Measurements from ENCODE around the gene FBF1.

DNA sequence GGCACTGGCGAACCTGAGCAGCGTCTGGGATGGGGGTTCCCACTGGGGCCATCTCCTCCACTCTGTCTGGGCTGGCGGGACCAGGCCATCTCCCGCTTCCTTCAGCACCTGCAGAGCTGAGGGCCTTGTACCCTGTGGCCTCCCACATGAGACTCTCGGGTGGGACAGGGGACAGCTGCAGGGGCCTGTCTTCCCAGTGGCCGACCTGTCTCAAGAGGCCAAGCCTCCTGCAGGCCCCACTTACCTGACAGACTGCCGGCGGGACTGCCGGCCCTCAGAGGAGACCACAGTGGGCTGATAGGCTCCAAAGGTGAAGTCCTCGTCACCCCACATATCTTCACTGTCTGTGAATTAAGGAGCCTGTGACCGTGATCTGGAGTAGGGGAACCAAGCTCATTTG, 15.7 kb downstream of the FBF1 start:
- no peak for TF ChIP-seq ATF1 (CRISPR knock-in tag; IDR thresholded peaks at IDR 0.05)
- no peak for TF ChIP-seq ATF1 (tag; IDR thresholded peaks at IDR 0.05)
- TF ChIP-seq NR1H2 (CRISPR knock-in tag; IDR thresholded peaks at IDR 0.05): no peak
- TF ChIP-seq, protein P1, sequence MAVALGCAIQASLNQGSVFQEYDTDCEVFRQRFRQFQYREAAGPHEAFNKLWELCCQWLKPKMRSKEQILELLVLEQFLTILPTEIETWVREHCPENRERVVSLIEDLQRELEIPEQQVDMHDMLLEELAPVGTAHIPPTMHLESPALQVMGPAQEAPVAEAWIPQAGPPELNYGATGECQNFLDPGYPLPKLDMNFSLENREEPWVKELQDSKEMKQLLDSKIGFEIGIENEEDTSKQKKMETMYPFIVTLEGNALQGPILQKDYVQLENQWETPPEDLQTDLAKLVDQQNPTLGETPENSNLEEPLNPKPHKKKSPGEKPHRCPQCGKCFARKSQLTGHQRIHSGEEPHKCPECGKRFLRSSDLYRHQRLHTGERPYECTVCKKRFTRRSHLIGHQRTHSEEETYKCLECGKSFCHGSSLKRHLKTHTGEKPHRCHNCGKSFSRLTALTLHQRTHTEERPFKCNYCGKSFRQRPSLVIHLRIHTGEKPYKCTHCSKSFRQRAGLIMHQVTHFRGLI (CRISPR knock-in tag; IDR thresholded peaks at IDR 0.05): no peak
- TF ChIP-seq MTA2 (IDR thresholded peaks at IDR 0.05; ENCODE audit: low read depth): no peak
- TF ChIP-seq, protein P2, sequence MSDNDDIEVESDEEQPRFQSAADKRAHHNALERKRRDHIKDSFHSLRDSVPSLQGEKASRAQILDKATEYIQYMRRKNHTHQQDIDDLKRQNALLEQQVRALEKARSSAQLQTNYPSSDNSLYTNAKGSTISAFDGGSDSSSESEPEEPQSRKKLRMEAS (CRISPR knock-in tag; IDR thresholded peaks at IDR 0.05): no peak
- TF ChIP-seq, protein P3, sequence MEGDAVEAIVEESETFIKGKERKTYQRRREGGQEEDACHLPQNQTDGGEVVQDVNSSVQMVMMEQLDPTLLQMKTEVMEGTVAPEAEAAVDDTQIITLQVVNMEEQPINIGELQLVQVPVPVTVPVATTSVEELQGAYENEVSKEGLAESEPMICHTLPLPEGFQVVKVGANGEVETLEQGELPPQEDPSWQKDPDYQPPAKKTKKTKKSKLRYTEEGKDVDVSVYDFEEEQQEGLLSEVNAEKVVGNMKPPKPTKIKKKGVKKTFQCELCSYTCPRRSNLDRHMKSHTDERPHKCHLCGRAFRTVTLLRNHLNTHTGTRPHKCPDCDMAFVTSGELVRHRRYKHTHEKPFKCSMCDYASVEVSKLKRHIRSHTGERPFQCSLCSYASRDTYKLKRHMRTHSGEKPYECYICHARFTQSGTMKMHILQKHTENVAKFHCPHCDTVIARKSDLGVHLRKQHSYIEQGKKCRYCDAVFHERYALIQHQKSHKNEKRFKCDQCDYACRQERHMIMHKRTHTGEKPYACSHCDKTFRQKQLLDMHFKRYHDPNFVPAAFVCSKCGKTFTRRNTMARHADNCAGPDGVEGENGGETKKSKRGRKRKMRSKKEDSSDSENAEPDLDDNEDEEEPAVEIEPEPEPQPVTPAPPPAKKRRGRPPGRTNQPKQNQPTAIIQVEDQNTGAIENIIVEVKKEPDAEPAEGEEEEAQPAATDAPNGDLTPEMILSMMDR (IDR thresholded peaks at IDR 0.05 in 2 of 3, conservative IDR thresholded peaks at IDR 0.05 in 1 of 3; ENCODE audit: insufficient read depth in 2 of 3, low read depth in 1 of 3, low read length in 3 of 3): no peak
- TF ChIP-seq, protein P4, sequence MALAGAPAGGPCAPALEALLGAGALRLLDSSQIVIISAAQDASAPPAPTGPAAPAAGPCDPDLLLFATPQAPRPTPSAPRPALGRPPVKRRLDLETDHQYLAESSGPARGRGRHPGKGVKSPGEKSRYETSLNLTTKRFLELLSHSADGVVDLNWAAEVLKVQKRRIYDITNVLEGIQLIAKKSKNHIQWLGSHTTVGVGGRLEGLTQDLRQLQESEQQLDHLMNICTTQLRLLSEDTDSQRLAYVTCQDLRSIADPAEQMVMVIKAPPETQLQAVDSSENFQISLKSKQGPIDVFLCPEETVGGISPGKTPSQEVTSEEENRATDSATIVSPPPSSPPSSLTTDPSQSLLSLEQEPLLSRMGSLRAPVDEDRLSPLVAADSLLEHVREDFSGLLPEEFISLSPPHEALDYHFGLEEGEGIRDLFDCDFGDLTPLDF (CRISPR knock-in tag; IDR thresholded peaks at IDR 0.05): no peak
- TF ChIP-seq MECOM (CRISPR knock-in tag; IDR thresholded peaks at IDR 0.05): no peak
- TF ChIP-seq ZFX (CRISPR knock-in tag; IDR thresholded peaks at IDR 0.05): no peak
- TF ChIP-seq SIN3A (IDR thresholded peaks at IDR 0.05; ENCODE audit: borderline replicate concordance in 2 of 2, control insufficient read depth in 1 of 2, low read depth in 2 of 2, low read length in 2 of 2): no peak
- TF ChIP-seq U2AF2 (optimal IDR thresholded peaks at IDR 0.05; ENCODE audit: low read depth, low read length): no peak
- TF ChIP-seq BACH1 (tag; IDR thresholded peaks at IDR 0.05): no peak
- TF ChIP-seq MYC (IDR thresholded peaks at IDR 0.05; ENCODE audit: low read depth, low read length): no peak
- TF ChIP-seq MYC (CRISPR knock-in tag; IDR thresholded peaks at IDR 0.05; ENCODE audit: borderline replicate concordance, low read depth): no peak
- no peak for TF ChIP-seq ZNF134 (CRISPR knock-in tag; conservative IDR thresholded peaks at IDR 0.05)
